GM12873 (cell line): ENCODE results near the gene OR5AN1.

Experiments used
- CTCF ChIP-seq: IDR thresholded peaks from 2 replicates; pipeline ENCODE4 v1.5.1; 2012; ENCODE audit warnings: low read depth, mild to moderate bottlenecking, moderate library complexity, low read length, control low read depth; ENCODE audit not compliant: insufficient read depth; ENCODE audit errors: missing control alignments

OR5AN1 gene

GRCh38 chr11:59403546-59403945, 44.9 kb downstream of the OR5AN1 start:
- TF ChIP-seq CTCF, result no peak

GRCh38 chr11:59413646-59414045, 55.0 kb downstream of the OR5AN1 start:
- no peak for TF ChIP-seq CTCF

GRCh38 chr11:59415111-59415510, 56.4 kb downstream of the OR5AN1 start:
- TF ChIP-seq CTCF, result no peak

- no peak for TF ChIP-seq CTCF
Observed at GRCh38 chr11:59416613-59417012, 57.9 kb downstream of the OR5AN1 start.

- no peak for TF ChIP-seq CTCF
Observed at GRCh38 chr11:59417023-59417422, 58.3 kb downstream of the OR5AN1 start.

GRCh38 chr11:59418156-59418555, 59.5 kb downstream of the OR5AN1 start:
- TF ChIP-seq CTCF, result no peak
